Measurements from ENCODE around the gene ERMAP.

The ERMAP gene

GRCh38 chr1:42793824-42794223, 23.1 kb upstream of the ERMAP start:
- Histone ChIP-seq H3K9me3 (ENCODE audit: control insufficient read depth, insufficient read depth, low read length) (no peaks in the 10 kb centered on the region), H3K4me3 (ENCODE audit: low read length) (no peak overlapping the region), H3K9me2 (replicated peaks; ENCODE audit: control insufficient read depth, low read length) (no peaks in the 10 kb centered on the region), H3F3A (ENCODE audit: control insufficient read depth, insufficient read depth) (no peaks in the 10 kb centered on the region), H3K36me3 (ENCODE audit: control insufficient read depth, low read length) (no peaks in the 10 kb centered on the region), H3K4me1 (ENCODE audit: control insufficient read depth, low read length) (no peaks in the 10 kb centered on the region), H3K79me2 (ENCODE audit: control insufficient read depth, low read length) (no peaks in the 10 kb centered on the region), H4K20me1 (ENCODE audit: control insufficient read depth, insufficient read depth, low read depth, low read length) (no peaks in the 10 kb centered on the region), H3K27me3 (ENCODE audit: control insufficient read depth, low read length) (peaks cover 16% of the 10 kb centered on the region), H3K27ac (ENCODE audit: low read depth, low read length) (no peak overlapping the region), H3K4me2 (ENCODE audit: low read length) (no peak overlapping the region)
- no peak for TF ChIP-seq EZH2phosphoT487 (IDR thresholded peaks at IDR 0.05; ENCODE audit: borderline replicate concordance, low read length)
- TF ChIP-seq CTCF (IDR thresholded peaks at IDR 0.05; ENCODE audit: low read depth, low read length, poor library complexity, severe bottlenecking), result no peak

- TF ChIP-seq CTCF (IDR thresholded peaks at IDR 0.05; ENCODE audit: low read depth, low read length, poor library complexity, severe bottlenecking), result no peak
- no peak for TF ChIP-seq EZH2phosphoT487 (IDR thresholded peaks at IDR 0.05; ENCODE audit: borderline replicate concordance, low read length)
- no peaks in the 10 kb centered on the region for H3K4me1 ChIP-seq (ENCODE audit: control insufficient read depth, low read length)
These were observed 19.5 kb upstream of the ERMAP start for GRCh38 chr1:42797414-42797813.

GRCh38 chr1:42797979-42798378, 18.9 kb upstream of the ERMAP start:
- no peaks in the 10 kb centered on the region for H3K4me1 ChIP-seq (ENCODE audit: control insufficient read depth, low read length)
- H3K27me3 ChIP-seq (ENCODE audit: control insufficient read depth, low read length), result peaks cover 25% of the 10 kb centered on the region
- H3K9me2 ChIP-seq (replicated peaks; ENCODE audit: control insufficient read depth, low read length), result no peaks in the 10 kb centered on the region
- no peaks in the 10 kb centered on the region for H3K36me3 ChIP-seq (ENCODE audit: control insufficient read depth, low read length)
- no peak for TF ChIP-seq CTCF (IDR thresholded peaks at IDR 0.05; ENCODE audit: low read depth, low read length, poor library complexity, severe bottlenecking)
- H3K4me3 ChIP-seq (ENCODE audit: low read length), result no peak overlapping the region
- no peaks in the 10 kb centered on the region for H3K79me2 ChIP-seq (ENCODE audit: control insufficient read depth, low read length)
- H3K4me2 ChIP-seq (ENCODE audit: low read length), result no peak overlapping the region
- H4K20me1 ChIP-seq (ENCODE audit: control insufficient read depth, insufficient read depth, low read depth, low read length), result no peaks in the 10 kb centered on the region
- H3K9me3 ChIP-seq (ENCODE audit: control insufficient read depth, insufficient read depth, low read length), result no peaks in the 10 kb centered on the region
- no peaks in the 10 kb centered on the region for H3F3A ChIP-seq (ENCODE audit: control insufficient read depth, insufficient read depth)
- no peak overlapping the region for H3K27ac ChIP-seq (ENCODE audit: low read depth, low read length)

More at GRCh38 chr1:42797414-42797813, 19.5 kb upstream of the ERMAP start:
- Histone ChIP-seq H3K27ac (ENCODE audit: low read depth, low read length) (no peak overlapping the region), H3K9me2 (replicated peaks; ENCODE audit: control insufficient read depth, low read length) (no peaks in the 10 kb centered on the region), H3K36me3 (ENCODE audit: control insufficient read depth, low read length) (no peaks in the 10 kb centered on the region), H4K20me1 (ENCODE audit: control insufficient read depth, insufficient read depth, low read depth, low read length) (no peaks in the 10 kb centered on the region), H3K4me3 (ENCODE audit: low read length) (no peak overlapping the region), H3K4me2 (ENCODE audit: low read length) (no peak overlapping the region), H3F3A (ENCODE audit: control insufficient read depth, insufficient read depth) (no peaks in the 10 kb centered on the region), H3K27me3 (ENCODE audit: control insufficient read depth, low read length) (peaks cover 25% of the 10 kb centered on the region), H3K79me2 (ENCODE audit: control insufficient read depth, low read length) (no peaks in the 10 kb centered on the region), H3K9me3 (ENCODE audit: control insufficient read depth, insufficient read depth, low read length) (no peaks in the 10 kb centered on the region)

Data from DOHH2 (cell line).